ENCODE results near the gene INPP4B.
A peak's percentile ranks its signal among the peaks of the same experiment; 100 is the strongest.

Gene INPP4B

GRCh38 chr4:142697320-142697719 lies 148.8 kb downstream of the INPP4B start:
- no peak for DNase-seq (ENCODE audit: low read depth)
- H3K4me3 ChIP-seq (ENCODE audit: low read length), result no peak overlapping the region
- TF ChIP-seq CTCF (IDR thresholded peaks at IDR 0.05; ENCODE audit: insufficient read depth, low read depth, low read length, missing control alignments), result no peak

- no peak for TF ChIP-seq CTCF (IDR thresholded peaks at IDR 0.05; ENCODE audit: insufficient read depth, low read depth, low read length, missing control alignments)
- H3K4me3 ChIP-seq (ENCODE audit: low read length), result no peak overlapping the region
- DNase-seq (ENCODE audit: low read depth), result no peak
These were observed 149.6 kb downstream of the INPP4B start for GRCh38 chr4:142696334-142697122.

- no peak overlapping the region for H3K4me3 ChIP-seq (ENCODE audit: low read length)
- DNase-seq (ENCODE audit: low read depth), result no peak
- TF ChIP-seq CTCF (IDR thresholded peaks at IDR 0.05; ENCODE audit: insufficient read depth, low read depth, low read length, missing control alignments), result no peak
These were observed 155.5 kb downstream of the INPP4B start for GRCh38 chr4:142690406-142691163.

- TF ChIP-seq CTCF (IDR thresholded peaks at IDR 0.05; ENCODE audit: insufficient read depth, low read depth, low read length, missing control alignments), result no peak
- H3K4me3 ChIP-seq (ENCODE audit: low read length), result no peak overlapping the region
- DNase-seq (ENCODE audit: low read depth), result peak; percentile 19
These were observed 158.4 kb downstream of the INPP4B start for GRCh38 chr4:142687547-142688275.

- TF ChIP-seq CTCF (IDR thresholded peaks at IDR 0.05; ENCODE audit: insufficient read depth, low read depth, low read length, missing control alignments), result no peak
- no peak overlapping the region for H3K4me3 ChIP-seq (ENCODE audit: low read length)
- DNase-seq (ENCODE audit: low read depth), result no peak
These were observed 160.0 kb downstream of the INPP4B start for GRCh38 chr4:142686081-142686480.

GRCh38 chr4:142683997-142684396 lies 162.1 kb downstream of the INPP4B start:
- no peak for TF ChIP-seq CTCF (IDR thresholded peaks at IDR 0.05; ENCODE audit: insufficient read depth, low read depth, low read length, missing control alignments)
- H3K4me3 ChIP-seq (ENCODE audit: low read length), result no peak overlapping the region
- no peak for DNase-seq (ENCODE audit: low read depth)
